ENCODE data around the gene WNT7A.

The WNT7A gene

GRCh38 chr3:13829311-13829710 lies 50.6 kb downstream of the WNT7A start:
- DNase-seq (ENCODE audit: low read depth in 3 of 3, low spot score in 1 of 3): no peak

DNA sequence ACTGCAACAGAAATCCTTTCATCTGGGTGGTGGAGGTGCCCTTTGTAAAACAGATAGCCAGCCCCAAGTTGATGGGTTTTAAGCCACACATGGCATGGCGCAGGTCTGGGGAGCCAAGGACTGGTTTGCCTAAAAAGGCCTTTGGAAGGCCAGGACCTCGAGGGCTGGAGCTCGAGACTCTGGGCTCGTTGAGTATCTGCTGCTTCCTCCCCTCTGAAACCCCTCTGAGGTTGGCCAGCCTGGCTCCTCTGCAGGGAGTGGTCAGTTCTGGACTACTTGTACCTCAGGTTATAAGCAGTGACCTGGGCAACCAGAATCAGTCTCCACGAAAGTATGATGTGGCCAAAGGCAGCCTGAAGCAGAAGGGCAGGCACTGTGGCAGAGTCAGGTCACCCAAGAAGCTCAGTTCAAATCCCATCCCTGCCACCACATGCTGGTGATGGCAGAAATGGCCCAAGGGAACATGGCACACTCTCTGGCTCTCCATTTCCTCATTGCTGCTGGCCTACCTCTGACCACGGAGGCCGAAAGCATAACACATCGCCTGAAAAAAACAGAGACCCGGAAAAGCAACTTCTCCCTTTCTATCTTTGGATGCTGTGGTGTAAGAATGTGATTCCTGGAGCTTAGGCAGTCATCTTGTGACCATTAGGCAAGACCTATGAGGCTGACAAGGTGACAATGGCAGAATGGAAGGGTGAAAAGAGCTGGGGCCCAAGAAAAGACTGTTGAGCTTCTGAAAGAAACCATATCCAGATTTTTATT lies 51.2 kb downstream of the WNT7A start:
- no peak for DNase-seq (ENCODE audit: low read depth in 3 of 3, low spot score in 1 of 3)

DNA sequence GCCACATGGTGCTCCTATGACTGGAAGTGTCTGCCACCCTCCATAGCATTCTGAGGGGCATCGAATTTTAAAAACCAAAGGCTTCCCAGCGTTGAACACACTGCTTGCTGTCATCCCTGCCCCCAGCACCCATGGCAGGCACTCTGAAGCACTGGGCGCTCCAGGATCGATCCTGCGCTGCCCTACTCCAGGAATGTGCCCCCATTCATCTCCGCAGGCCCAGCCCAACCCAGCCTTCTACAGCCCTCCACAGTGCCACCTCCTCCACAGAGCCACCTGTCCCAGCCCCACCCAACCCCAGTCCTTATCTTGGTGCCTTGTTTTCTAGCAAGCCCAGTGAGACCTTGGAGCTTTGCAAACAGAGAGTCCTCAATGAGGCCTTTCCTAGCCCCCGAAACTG lies 52.2 kb downstream of the WNT7A start:
- DNase-seq (ENCODE audit: low read depth in 3 of 3, low spot score in 1 of 3): no peak

GRCh38 chr3:13827256-13827655 lies 52.6 kb downstream of the WNT7A start:
- DNase-seq (ENCODE audit: low read depth in 3 of 3, low spot score in 1 of 3): no peak

DNA sequence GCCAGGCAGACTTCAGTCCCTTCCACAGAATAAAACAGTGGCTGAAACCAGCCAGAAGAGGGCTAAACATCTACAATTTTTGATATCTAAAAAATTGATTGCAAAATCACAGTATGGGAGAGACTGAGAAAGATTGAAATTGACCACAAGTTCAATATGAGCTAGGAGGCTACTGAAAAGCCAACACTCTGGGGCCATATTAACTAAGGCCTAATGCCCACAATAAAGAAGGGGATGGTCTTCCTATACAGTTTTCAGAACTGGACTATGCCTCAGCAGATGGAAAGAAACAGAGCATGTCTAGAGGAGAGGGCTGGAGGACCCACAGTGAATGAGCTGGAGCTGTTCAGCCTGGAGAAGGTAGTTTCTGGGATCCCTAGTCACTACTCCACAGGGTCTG lies 53.2 kb downstream of the WNT7A start:
- DNase-seq (ENCODE audit: low read depth in 3 of 3, low spot score in 1 of 3): no peak

DNA sequence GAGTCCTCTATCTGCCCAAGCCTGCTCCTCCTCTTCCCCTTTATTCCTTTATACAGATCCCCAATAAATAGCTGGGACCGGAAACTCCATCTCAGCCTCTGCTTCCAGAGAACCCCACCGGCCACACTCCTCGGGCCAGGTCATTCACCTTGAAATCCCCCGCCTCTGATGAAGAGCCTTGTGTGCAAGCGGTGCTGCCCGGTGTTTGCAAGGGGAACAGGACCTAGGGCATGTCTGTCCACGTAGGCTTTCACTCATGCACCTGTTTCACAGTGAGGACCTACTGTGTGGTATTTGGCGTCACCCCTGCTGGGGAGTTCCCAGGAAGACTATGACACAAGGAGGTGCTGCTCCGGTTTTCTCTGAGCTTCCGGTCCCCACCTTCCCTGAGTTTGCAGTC lies 54.0 kb downstream of the WNT7A start:
- DNase-seq (ENCODE audit: low read depth in 3 of 3, low spot score in 1 of 3): no peak

- DNase-seq (ENCODE audit: low read depth in 3 of 3, low spot score in 1 of 3): no peak
These were observed 54.6 kb downstream of the WNT7A start for GRCh38 chr3:13825311-13825579.

DNA sequence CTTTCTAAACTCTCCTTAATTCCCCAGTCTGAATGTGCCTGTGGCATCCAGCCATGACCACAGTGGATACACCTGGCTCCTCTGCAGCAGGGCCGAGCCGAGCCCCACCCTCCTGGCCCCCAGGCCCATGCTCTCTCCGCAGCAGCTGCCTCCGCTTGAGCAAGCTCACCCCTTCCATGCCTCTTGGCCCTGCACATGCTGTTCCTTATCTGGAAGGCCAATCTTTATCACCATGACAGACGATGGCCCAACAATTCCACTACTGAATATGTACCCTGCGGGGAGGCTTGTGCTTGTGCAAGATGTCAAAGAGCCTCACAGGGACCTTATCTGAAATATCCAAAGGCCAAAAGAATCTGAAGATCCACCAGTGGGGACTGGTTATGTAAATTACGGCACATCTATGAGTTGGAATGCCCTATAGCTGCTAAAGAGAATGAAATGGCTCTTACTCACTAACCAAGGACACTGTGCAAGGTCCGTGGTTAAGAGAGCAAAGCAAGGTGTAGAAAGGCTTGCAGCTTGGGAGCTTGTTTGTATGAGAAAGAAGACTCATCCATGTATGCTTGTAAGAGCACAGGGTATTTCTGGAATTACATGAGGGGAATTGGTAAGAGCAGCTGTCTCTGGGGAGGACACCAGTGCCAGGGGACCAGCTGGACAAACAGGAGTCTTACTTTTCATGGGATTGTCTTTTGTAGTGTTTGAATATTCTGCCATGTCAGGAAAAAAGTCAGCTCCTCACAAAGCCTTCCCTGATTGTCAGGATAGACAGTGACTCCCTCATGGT lies 55.2 kb downstream of the WNT7A start:
- no peak for DNase-seq (ENCODE audit: low read depth in 3 of 3, low spot score in 1 of 3)

GRCh38 chr3:13823692-13824091 lies 56.2 kb downstream of the WNT7A start:
- DNase-seq (ENCODE audit: low read depth in 3 of 3, low spot score in 1 of 3): no peak

DNA sequence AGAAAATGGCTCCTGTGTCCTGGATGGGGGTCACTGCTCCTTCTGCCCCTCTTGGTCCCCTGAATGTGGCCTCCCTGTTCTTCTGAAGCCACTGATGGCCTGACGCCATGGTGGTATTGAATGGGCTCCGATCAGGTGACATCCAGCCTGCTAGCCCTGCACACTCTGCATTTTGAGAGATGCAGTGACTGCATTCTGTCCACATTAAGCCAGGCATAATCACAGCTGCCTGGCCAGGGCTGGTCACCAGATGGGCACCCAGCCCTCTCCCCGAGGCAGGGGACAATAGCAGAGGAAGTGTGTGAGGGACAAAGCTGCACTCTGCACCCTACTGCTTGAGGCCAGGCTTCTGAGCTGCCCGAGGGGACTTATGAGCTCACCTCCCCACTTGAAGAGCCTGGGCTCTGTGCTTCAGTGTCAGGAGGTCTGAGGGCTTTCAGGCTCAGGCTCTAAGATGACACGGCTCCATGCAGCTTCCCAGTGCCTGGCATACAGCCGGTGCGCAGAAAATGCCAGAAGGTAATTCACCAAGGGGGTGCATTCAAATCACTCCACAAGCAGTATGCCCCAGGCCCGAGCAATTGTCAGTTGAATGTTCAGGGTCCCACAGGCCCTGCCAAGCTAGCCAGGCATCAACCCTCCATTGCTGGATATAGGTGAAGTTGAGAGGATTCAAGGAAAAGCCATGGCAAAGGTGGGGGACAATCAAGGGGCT lies 56.8 kb downstream of the WNT7A start:
- no peak for DNase-seq (ENCODE audit: low read depth in 3 of 3, low spot score in 1 of 3)

GRCh38 chr3:13822042-13822441 lies 57.8 kb downstream of the WNT7A start:
- DNase-seq (ENCODE audit: low read depth in 3 of 3, low spot score in 1 of 3): no peak

GRCh38 chr3:13821126-13821525 lies 58.7 kb downstream of the WNT7A start:
- DNase-seq (ENCODE audit: low read depth in 3 of 3, low spot score in 1 of 3): no peak

DNA sequence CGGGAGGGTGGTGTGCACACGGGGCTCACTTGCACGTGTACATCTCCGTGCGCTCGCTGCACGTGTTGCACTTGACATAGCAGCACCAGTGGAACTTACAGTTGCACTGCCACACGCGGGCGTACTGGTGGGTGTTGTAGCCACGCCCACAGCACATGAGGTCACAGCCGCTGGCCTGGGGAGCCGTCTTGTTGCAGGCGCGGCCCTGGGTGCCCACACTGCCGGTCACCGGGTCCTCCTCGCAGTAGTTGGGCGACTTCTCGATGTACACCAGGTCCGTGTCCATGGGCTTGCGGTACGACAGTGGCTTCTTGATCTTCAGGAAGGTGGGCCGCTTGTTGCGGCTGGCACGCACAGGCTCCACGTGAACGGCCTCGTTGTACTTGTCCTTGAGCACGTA lies 61.0 kb downstream of the WNT7A start:
- no peak for DNase-seq (ENCODE audit: low read depth in 3 of 3, low spot score in 1 of 3)

DNA sequence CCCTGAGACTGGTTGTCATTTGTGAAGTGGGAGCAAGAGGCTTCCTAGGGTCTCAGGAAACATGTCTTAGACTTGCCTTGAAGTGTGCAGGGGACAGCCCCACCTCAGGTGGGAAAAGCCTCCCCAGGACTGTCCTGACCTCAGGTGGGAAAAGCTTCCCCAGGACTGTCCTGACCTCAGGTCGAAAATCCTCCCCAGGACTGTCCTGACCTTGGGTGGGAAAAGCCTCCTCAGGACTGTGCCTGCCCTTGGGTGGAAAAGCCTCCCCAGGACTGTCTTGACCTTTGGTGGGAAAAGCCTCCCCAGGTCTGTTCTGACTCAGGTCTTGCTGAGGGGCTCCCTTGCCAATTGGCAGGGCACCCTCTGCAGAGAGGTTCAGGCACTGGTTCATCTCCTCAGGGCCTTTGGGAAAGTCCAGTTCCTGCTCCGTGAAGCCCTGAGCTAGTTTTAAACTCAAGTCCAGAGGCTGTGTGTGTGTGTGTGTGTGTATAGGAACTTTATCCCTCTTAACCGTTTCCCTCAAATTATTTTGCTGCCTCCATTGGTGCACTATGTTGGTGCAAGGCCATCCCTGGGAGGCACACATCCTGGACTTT lies 64.7 kb downstream of the WNT7A start:
- DNase-seq (ENCODE audit: low read depth in 3 of 3, low spot score in 1 of 3): no peak

- no peak for DNase-seq (ENCODE audit: low read depth in 3 of 3, low spot score in 1 of 3)
These were observed 67.8 kb downstream of the WNT7A start for GRCh38 chr3:13812034-13812471.

DNA sequence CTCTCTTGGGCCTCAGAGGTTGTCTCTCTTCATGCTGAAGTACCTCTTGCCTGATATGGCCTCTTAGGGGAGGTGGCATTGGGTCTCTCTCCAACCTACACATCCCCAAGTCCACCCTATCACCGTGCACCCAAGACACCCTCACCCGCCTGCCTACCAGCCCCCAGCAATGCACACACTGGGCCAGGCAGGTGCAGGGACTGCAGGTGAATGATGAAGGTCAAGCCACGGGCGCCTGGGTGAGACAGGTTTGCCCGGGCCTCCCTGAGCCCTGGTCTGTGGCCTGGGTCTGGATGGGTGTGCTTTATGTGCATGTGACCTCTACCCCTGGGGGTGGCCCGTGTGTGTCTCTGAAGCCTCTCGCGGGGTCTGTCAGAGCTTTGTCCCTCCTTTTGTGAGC lies 68.3 kb downstream of the WNT7A start:
- no peak for DNase-seq (ENCODE audit: low read depth in 3 of 3, low spot score in 1 of 3)

DNA sequence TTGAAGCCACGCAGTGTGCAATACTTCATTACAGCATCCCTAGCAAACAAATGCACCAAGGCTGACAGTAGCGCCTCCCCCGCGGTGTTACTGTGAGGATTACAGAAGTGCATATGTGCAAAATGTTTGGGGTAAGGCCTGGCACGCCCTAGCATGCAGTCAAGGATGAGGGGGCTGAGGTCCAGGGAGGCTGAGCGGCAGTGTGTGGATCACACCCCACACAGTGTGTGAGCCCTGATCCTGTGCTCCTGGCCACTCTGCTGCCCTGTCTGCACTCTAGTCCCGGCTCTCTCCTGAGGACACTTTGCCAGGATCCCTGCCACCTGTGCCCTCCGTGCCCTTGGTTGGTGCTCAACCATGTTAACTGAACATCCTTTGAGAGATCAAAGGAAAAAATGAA lies 71.3 kb downstream of the WNT7A start:
- no peak for DNase-seq (ENCODE audit: low read depth in 3 of 3, low spot score in 1 of 3)

- DNase-seq (ENCODE audit: low read depth in 3 of 3, low spot score in 1 of 3): no peak
These were observed 78.3 kb downstream of the WNT7A start for GRCh38 chr3:13801361-13802204.

DNA sequence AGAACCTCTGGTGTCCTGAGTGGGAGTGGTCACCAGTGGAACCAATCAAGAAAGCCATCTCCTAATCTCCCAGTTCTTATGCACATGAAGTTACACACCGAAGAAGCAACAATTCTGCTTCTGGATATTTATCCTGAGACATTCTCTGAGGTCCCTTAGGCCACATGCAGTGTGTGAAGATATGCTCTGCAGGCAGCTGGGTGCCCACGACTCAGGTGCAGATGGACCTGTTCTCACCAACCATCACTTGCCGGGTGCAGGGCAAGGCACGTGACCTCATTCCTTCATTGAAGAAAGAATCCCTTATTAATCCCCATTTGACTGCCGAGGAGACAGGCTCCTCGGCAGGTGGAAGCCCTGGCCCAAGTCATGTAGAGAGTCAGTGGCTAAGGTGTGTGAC lies 79.8 kb downstream of the WNT7A start:
- DNase-seq (ENCODE audit: low read depth in 3 of 3, low spot score in 1 of 3): no peak

DNA sequence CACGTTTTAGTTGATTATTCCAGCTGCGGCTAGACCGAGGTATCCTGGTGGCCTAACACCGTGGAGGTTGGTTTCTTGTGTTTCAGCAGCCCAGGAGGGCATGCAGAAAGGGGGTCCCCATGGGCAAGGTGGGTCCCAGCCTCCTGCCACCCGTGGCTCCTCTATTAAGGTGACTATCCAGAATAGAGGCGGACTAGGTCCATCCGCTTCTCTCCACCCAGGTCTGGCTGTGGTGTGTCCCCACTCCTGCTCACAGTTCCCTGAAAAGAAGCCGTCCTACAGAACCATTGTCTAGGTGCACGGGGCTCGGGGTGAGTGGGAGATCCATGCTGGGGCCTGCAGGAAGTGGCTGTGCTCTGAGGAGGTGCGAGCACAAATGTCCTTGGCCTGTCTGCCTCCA lies 81.5 kb downstream of the WNT7A start:
- DNase-seq (ENCODE audit: low read depth in 3 of 3, low spot score in 1 of 3): no peak

Data from stimulated activated CD4-positive, alpha-beta T cell treated with anti-CD3 and anti-CD28 coated beads, TNF-alpha, amount 100 ng/mL, for 1 hour (primary cell).